Upper lobe of left lung (tissue), 4 donors: ENCODE measurements around the gene TENT5C.

Experiments used
- EP300 ChIP-seq, 4 donors: sonication (generic); formaldehyde crosslinking; IDR thresholded peaks; one replicate each; pipeline ENCODE4 v1.5.1; 2017; ENCODE audit warnings: antibody characterized with exemption in 4 of 4, control low read depth in 2 of 4
- POLR2A ChIP-seq, 4 donors: fragments of 450-650 bp; IDR thresholded peaks; one replicate each; pipeline ENCODE4 v1.5.1; 2016 to 2017; ENCODE audit warnings: antibody characterized with exemption in 4 of 4, mild to moderate bottlenecking in 2 of 4
- POLR2AphosphoS5 ChIP-seq, 2 donors: sonication (generic); formaldehyde crosslinking; IDR thresholded peaks; one replicate each; pipeline ENCODE4 v1.5.1; 2017; ENCODE audit warnings: antibody characterized with exemption in 2 of 2
- TF ChIP-seq, protein P1 (sequence below), 6 experiments: fragments of 450-650 bp in 4 of 6; fragments of 200-600 bp in 2 of 6; sonication (generic) in 2 of 6; IDR thresholded peaks; one replicate each; pipeline ENCODE4 v1.5.1; 2016 to 2019; ENCODE audit warnings: antibody characterized with exemption in 6 of 6

DNA sequence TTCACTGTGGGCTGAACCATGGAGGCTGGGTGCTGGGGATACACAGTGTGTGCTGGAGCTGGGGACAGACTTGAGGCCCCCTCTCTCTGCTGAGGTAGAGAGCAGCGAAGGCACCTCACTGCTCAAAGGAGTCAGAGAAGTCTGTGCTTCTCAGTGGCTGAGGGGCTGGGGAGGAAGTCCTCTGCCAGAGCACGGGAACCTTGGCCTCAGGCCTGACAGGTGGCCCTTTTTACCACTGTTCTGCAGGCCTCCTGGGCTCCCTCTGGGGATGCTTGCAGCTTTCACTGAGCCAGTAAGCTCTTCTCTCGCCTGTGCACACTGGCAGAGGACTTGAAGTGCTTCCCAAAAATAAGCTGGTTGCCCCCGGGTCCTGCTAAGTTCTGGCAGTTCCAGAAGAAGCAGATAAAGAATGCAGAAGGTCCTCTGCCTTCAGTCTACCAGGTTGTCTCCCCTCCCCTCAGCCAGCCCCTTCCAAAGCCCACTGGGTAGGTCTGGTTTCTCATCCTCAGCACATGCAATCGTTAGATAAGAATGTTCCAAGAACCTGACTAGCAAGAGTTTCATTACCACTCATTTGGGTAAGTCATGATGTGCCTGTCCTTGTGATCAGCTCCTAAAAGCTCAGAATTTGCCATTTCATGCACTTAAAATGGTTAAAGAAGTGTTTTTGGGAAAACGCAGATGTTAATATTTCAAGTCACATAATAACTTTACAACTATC is 53.9 kb downstream of the TENT5C start:
- TF ChIP-seq, protein P1, sequence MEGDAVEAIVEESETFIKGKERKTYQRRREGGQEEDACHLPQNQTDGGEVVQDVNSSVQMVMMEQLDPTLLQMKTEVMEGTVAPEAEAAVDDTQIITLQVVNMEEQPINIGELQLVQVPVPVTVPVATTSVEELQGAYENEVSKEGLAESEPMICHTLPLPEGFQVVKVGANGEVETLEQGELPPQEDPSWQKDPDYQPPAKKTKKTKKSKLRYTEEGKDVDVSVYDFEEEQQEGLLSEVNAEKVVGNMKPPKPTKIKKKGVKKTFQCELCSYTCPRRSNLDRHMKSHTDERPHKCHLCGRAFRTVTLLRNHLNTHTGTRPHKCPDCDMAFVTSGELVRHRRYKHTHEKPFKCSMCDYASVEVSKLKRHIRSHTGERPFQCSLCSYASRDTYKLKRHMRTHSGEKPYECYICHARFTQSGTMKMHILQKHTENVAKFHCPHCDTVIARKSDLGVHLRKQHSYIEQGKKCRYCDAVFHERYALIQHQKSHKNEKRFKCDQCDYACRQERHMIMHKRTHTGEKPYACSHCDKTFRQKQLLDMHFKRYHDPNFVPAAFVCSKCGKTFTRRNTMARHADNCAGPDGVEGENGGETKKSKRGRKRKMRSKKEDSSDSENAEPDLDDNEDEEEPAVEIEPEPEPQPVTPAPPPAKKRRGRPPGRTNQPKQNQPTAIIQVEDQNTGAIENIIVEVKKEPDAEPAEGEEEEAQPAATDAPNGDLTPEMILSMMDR (IDR thresholded peaks at IDR 0.05) = no peak
- TF ChIP-seq POLR2A (IDR thresholded peaks at IDR 0.05) (no peak), EP300 (IDR thresholded peaks at IDR 0.05) (no peak), POLR2AphosphoS5 (IDR thresholded peaks at IDR 0.05) (no peak)
